C4-2B (cell line): Measurements from ENCODE around the gene AHRR.

Experiments used
- CTCF ChIP-seq: fragments of 450-650 bp; conservative IDR thresholded peaks from 2 replicates; pipeline ENCODE4 v1.5.1; 2017; ENCODE audit warnings: mild to moderate bottlenecking
- ZFX ChIP-seq: fragments of 450-650 bp; IDR thresholded peaks from 2 replicates; pipeline ENCODE4 v1.6.1; 2017

GRCh38 chr5:318341-318897 lies 3.1 kb upstream of the AHRR start:
- TF ChIP-seq CTCF (no peak), ZFX (no peak)
